Peyer's patch (tissue), 4 donors: ENCODE results near the gene ARFIP2. TPM values are rescaled to one million over a fixed set of nuclear protein-coding genes. Genes with fewer than 3 reads are reported as not detected.
"Not testable (repeated sequence)": the region's sequence is repeated elsewhere in the genome, so short reads cannot be mapped to it uniquely, and the experiment has no call there.

Source experiments
- DNase-seq, 3 donors: peaks; one replicate each; pipeline ENCODE4 v3.0.0-alpha.2; 2017 to 2019
- H3K27ac ChIP-seq, 4 donors: fragments of 200-600 bp; sonication (generic); one replicate each; pipeline ENCODE4 v1.5.1; 2016 to 2019
- H3K27me3 ChIP-seq, 2 donors: fragments of 200-600 bp; sonication (generic); one replicate each; pipeline ENCODE4 v1.5.1; 2019
- H3K36me3 ChIP-seq, 3 donors: fragments of 200-600 bp; sonication (generic); one replicate each; pipeline ENCODE4 v1.5.1; 2016 to 2019
- H3K4me1 ChIP-seq, 4 donors: fragments of 200-600 bp; sonication (generic); one replicate each; pipeline ENCODE4 v1.5.1; 2016 to 2019
- H3K4me3 ChIP-seq, 4 donors: fragments of 200-600 bp; sonication (generic); 1 replicate in 3 of 4; 2 replicates in 1 of 4; pipeline ENCODE4 v1.5.1; 2016 to 2019; ENCODE audit warnings: mild to moderate bottlenecking in 1 of 4
- H3K9me3 ChIP-seq, 4 donors: fragments of 200-600 bp; sonication (generic); one replicate each; pipeline ENCODE4 v1.5.1; 2016 to 2019; ENCODE audit warnings: mild to moderate bottlenecking in 1 of 4
- POLR2A ChIP-seq, 2 donors: fragments of 450-650 bp; IDR thresholded peaks; one replicate each; pipeline ENCODE4 v1.5.1; 2017; ENCODE audit warnings: antibody characterized with exemption in 2 of 2, mild to moderate bottlenecking in 2 of 2, moderate library complexity in 2 of 2
- total RNA-seq, 4 donors: library from RNA; depleted of rRNA; stranded (reverse); fragments of >200 nt; gene quantifications; one replicate each; pipeline ENCODE4 v1.1.0, GENCODE V29; 2016
- TF ChIP-seq, protein P1 (sequence below), 6 experiments: fragments of 450-650 bp in 4 of 6; fragments of 200-600 bp in 2 of 6; sonication (generic) in 1 of 6; IDR thresholded peaks; one replicate each; pipeline ENCODE4 v1.5.1; 2017 to 2019; ENCODE audit warnings: antibody characterized with exemption in 6 of 6, mild to moderate bottlenecking in 3 of 6, moderate library complexity in 1 of 6

The ARFIP2 gene
- total RNA-seq, result 100 to 1,000 TPM; 104 to 140 (median 133) TPM

DNA sequence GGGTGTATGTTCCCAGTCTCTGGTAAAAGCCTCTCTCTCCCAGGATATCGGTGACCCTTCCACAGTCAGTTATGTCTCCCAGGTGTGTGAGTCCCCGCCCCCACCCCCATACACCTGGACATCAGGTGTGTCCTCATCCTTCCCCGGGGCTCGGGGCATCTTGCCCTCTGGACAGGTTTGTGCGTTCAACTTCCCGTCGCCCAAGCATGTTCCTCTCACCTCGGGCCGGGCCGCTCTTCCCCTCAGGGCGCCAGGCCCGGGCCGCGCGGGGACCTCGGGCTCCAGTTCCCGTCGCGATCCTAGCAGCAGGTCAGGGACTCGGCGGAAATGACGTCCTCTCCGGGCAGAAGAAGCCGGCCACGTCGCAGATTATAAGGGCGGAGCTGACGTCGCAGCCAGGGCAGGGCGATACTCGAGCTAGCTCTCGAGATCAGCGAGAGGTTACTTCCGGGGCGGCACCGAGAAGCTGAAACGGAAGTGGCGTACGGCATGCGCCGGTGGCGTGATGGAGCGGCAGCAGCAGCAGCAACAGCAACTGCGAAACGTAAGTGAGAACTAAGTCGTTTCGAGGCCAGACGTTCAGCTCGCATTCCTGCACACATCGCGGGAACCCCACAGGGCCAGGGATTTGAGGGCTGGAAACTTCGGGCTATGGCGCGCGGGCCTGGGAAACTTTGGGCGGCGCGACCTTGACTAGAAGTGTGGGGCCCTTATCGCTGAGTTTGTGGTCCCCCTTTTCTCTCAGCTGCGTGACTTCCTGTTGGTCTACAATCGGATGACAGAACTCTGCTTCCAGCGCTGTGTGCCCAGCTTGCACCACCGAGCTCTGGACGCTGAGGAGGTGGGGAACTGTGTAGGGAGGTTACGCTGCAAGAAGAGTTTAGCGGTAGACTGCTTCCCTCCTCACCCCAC, at the start of gene ARFIP2, which contains the start of gene TIMM10B:
ARFIP2 (minus strand) TSS at position 320 of the 912 bp plus-strand sequence. CDS start 910 bp downstream, outside the sequence.
TIMM10B (plus strand) TSS at position 490 of the 912 bp plus-strand sequence; CDS start at position 506, 16 bp downstream.
- Histone ChIP-seq H3K27me3 (no peaks in the 10 kb centered on the region), H3K4me3 (peak within 1 kb of the TSS; percentile 48 to 97 (median 69)), H3K27ac (peak within 1 kb of the TSS; percentile 76 to 99 (median 90)), H3K36me3 (peaks cover 0 to 67% (median 0%) of the 10 kb centered on the region in 3 donors), H3K4me1 (peaks cover 10 to 50% (median 13%) of the 10 kb centered on the region in 4 donors), H3K9me3 (no peaks in the 10 kb centered on the region)
- TF ChIP-seq, protein P1, sequence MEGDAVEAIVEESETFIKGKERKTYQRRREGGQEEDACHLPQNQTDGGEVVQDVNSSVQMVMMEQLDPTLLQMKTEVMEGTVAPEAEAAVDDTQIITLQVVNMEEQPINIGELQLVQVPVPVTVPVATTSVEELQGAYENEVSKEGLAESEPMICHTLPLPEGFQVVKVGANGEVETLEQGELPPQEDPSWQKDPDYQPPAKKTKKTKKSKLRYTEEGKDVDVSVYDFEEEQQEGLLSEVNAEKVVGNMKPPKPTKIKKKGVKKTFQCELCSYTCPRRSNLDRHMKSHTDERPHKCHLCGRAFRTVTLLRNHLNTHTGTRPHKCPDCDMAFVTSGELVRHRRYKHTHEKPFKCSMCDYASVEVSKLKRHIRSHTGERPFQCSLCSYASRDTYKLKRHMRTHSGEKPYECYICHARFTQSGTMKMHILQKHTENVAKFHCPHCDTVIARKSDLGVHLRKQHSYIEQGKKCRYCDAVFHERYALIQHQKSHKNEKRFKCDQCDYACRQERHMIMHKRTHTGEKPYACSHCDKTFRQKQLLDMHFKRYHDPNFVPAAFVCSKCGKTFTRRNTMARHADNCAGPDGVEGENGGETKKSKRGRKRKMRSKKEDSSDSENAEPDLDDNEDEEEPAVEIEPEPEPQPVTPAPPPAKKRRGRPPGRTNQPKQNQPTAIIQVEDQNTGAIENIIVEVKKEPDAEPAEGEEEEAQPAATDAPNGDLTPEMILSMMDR (IDR thresholded peaks at IDR 0.05), result no peak
- TF ChIP-seq POLR2A (IDR thresholded peaks at IDR 0.05), result peak; percentile 92 to 97
- DNase-seq, result peak; percentile 98 to 100 (median 98)

- no peaks in the 10 kb centered on the region for H3K9me3 ChIP-seq
- no peaks in the 10 kb centered on the region for H3K27me3 ChIP-seq
- no peak for DNase-seq
- no peak overlapping the region for H3K4me3 ChIP-seq
- H3K27ac ChIP-seq, result no peak overlapping the region
- H3K36me3 ChIP-seq, result peaks cover 0 to 10% (median 0%) of the 10 kb centered on the region in 3 donors
- no peaks in the 10 kb centered on the region for H3K4me1 ChIP-seq
- TF ChIP-seq, protein P1 (IDR thresholded peaks at IDR 0.05), result no peak
- no peak for TF ChIP-seq POLR2A (IDR thresholded peaks at IDR 0.05)
Observed at GRCh38 chr11:6530848-6531247, 49.7 kb upstream of the ARFIP2 start.

DNA sequence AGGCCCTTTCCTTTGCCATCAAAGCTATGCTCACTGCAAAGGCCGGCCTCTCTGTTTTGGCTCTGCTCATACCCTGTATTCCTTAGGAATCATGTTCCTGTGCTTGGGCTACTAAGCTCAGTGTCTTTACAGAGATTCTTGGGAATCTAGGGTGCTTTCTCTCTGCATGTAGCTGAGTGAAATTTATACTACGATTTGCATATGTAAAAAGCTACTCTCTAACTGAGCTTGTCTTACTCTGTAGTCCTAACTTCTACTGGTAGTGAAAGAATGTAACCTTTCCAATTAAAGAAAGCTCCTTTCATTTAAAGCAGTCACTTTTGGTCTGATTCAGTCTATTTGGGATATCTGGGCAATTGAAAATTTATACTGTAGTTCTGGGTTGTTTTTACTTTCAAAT, 48.1 kb upstream of the ARFIP2 start:
- peaks cover 0 to 6% (median 0%) of the 10 kb centered on the region in 3 donors for H3K36me3 ChIP-seq
- H3K27ac ChIP-seq, result no peak overlapping the region
- DNase-seq, result no peak
- no peaks in the 10 kb centered on the region for H3K27me3 ChIP-seq
- no peaks in the 10 kb centered on the region for H3K9me3 ChIP-seq
- TF ChIP-seq POLR2A (IDR thresholded peaks at IDR 0.05), result no peak
- TF ChIP-seq, protein P1 (IDR thresholded peaks at IDR 0.05), result no peak
- no peaks in the 10 kb centered on the region for H3K4me1 ChIP-seq
- H3K4me3 ChIP-seq, result no peak overlapping the region

GRCh38 chr11:6526411-6527135, 45.4 kb upstream of the ARFIP2 start:
- Histone ChIP-seq H3K36me3 (peaks cover 0 to 6% (median 0%) of the 10 kb centered on the region in 3 donors), H3K27me3 (no peaks in the 10 kb centered on the region), H3K4me1 (no peaks in the 10 kb centered on the region), H3K9me3 (no peaks in the 10 kb centered on the region), H3K27ac (no peak overlapping the region), H3K4me3 (no peak overlapping the region)
- TF ChIP-seq, protein P1 (IDR thresholded peaks at IDR 0.05), result no peak
- no peak for TF ChIP-seq POLR2A (IDR thresholded peaks at IDR 0.05)
- no peak for DNase-seq

DNA sequence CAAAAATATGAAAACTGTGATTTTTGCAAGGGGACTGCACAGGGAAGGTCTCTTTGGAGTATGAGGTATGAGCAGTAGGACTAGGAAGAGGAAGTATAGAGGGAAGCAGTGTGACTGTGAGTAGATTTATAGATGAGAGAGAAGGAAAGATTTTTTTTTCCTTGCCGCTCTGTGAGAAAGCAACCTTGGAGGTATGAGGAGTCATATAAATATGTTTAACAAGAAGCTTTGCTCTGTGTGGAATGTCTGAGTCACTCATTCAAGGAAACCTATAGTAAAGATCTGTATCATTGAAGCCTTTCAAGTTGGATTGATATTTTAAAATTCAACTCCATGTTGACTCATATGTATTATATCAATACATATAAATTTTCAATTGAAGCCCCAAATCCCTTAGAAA, 42.1 kb upstream of the ARFIP2 start:
- H3K9me3 ChIP-seq, result no peaks in the 10 kb centered on the region
- TF ChIP-seq, protein P1 (IDR thresholded peaks at IDR 0.05), result no peak
- TF ChIP-seq POLR2A (IDR thresholded peaks at IDR 0.05), result no peak
- no peaks in the 10 kb centered on the region for H3K27me3 ChIP-seq
- peaks cover 0 to 7% (median 0%) of the 10 kb centered on the region in 3 donors for H3K36me3 ChIP-seq
- DNase-seq, result no peak
- H3K27ac ChIP-seq, result no peak overlapping the region
- no peaks in the 10 kb centered on the region for H3K4me1 ChIP-seq
- no peak overlapping the region for H3K4me3 ChIP-seq

DNA sequence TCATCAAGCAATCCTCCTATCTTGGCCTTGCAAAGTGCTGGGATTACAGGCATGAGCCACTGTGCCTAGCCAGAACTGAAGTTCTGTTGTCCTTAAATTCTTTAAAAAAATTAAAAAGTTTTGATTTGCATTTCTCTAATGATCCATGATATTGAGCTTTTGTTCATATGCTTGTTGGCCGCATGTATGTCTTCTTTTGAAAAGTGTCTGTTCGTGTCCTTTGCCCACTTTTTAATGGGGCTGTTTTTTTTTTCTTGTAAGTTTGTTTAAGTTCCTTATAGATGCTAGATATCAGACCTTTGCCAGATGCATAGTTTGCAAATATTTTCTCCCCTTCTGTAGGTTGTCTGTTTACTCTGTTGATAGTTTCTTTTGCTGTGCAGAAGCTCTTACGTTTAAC, 40.8 kb upstream of the ARFIP2 start:
- not testable (repeated sequence) for H3K9me3 ChIP-seq, H3K27me3 ChIP-seq, H3K27ac ChIP-seq, H3K4me3 ChIP-seq, DNase-seq, H3K36me3 ChIP-seq, H3K4me1 ChIP-seq
